Measurements from ENCODE around the gene BATF3.

BATF3 gene

GRCh38 chr1:212699625-212700222 is at the start of gene BATF3:
Gene BATF3 (minus strand): TSS chr1:212699840. CDS start chr1:212699762, 78 bp downstream.
- H3K9me3 ChIP-seq (ENCODE audit: control insufficient read depth, low read length) = no peaks in the 10 kb centered on the region
- H2AFZ ChIP-seq = peak within 1 kb of the TSS; percentile 76
- H3K9ac ChIP-seq = no peak within 1 kb of the TSS
- H3K4me3 ChIP-seq (ENCODE audit: low read depth, low read length) = peak within 1 kb of the TSS; percentile 47
- no peaks in the 10 kb centered on the region for H3K36me3 ChIP-seq (ENCODE audit: control insufficient read depth, insufficient read depth, low read length)
- peak within 1 kb of the TSS; percentile 79 for H3K4me2 ChIP-seq (ENCODE audit: low read length)
- H3K27me3 ChIP-seq (ENCODE audit: control insufficient read depth, insufficient read depth, low read length) = no peaks in the 10 kb centered on the region
- TF ChIP-seq CTCF (IDR thresholded peaks at IDR 0.05) = no peak
- H3K79me2 ChIP-seq = no peaks in the 10 kb centered on the region
- no peaks in the 10 kb centered on the region for H3K4me1 ChIP-seq
- peak within 1 kb of the TSS; percentile 54 for H3K27ac ChIP-seq

- Histone ChIP-seq H3K4me1 (no peaks in the 10 kb centered on the region), H3K4me3 (ENCODE audit: low read depth, low read length) (no peak overlapping the region), H3K9me3 (ENCODE audit: control insufficient read depth, low read length) (no peaks in the 10 kb centered on the region), H3K79me2 (no peaks in the 10 kb centered on the region), H2AFZ (no peak overlapping the region), H3K4me2 (ENCODE audit: low read length) (no peak overlapping the region), H3K27me3 (ENCODE audit: control insufficient read depth, insufficient read depth, low read length) (no peaks in the 10 kb centered on the region), H3K27ac (no peak overlapping the region), H3K36me3 (ENCODE audit: control insufficient read depth, insufficient read depth, low read length) (no peaks in the 10 kb centered on the region), H3K9ac (no peak overlapping the region)
- no peak for TF ChIP-seq CTCF (IDR thresholded peaks at IDR 0.05)
Measured at GRCh38 chr1:212746546-212746945, 46.9 kb upstream of the BATF3 start.

GRCh38 chr1:212745303-212745702 is 45.7 kb upstream of the BATF3 start:
- no peak overlapping the region for H2AFZ ChIP-seq
- no peaks in the 10 kb centered on the region for H3K79me2 ChIP-seq
- no peak overlapping the region for H3K4me3 ChIP-seq (ENCODE audit: low read depth, low read length)
- no peaks in the 10 kb centered on the region for H3K4me1 ChIP-seq
- no peak for TF ChIP-seq CTCF (IDR thresholded peaks at IDR 0.05)
- H3K4me2 ChIP-seq (ENCODE audit: low read length) = no peak overlapping the region
- no peaks in the 10 kb centered on the region for H3K9me3 ChIP-seq (ENCODE audit: control insufficient read depth, low read length)
- no peak overlapping the region for H3K9ac ChIP-seq
- no peaks in the 10 kb centered on the region for H3K27me3 ChIP-seq (ENCODE audit: control insufficient read depth, insufficient read depth, low read length)
- no peaks in the 10 kb centered on the region for H3K36me3 ChIP-seq (ENCODE audit: control insufficient read depth, insufficient read depth, low read length)
- no peak overlapping the region for H3K27ac ChIP-seq

GRCh38 chr1:212743901-212744475 is 44.3 kb upstream of the BATF3 start:
- no peak overlapping the region for H2AFZ ChIP-seq
- H3K9ac ChIP-seq = no peak overlapping the region
- no peak overlapping the region for H3K4me2 ChIP-seq (ENCODE audit: low read length)
- no peaks in the 10 kb centered on the region for H3K27me3 ChIP-seq (ENCODE audit: control insufficient read depth, insufficient read depth, low read length)
- no peak for TF ChIP-seq CTCF (IDR thresholded peaks at IDR 0.05)
- H3K4me3 ChIP-seq (ENCODE audit: low read depth, low read length) = no peak overlapping the region
- H3K79me2 ChIP-seq = no peaks in the 10 kb centered on the region
- no peaks in the 10 kb centered on the region for H3K36me3 ChIP-seq (ENCODE audit: control insufficient read depth, insufficient read depth, low read length)
- no peak overlapping the region for H3K27ac ChIP-seq
- no peaks in the 10 kb centered on the region for H3K4me1 ChIP-seq
- H3K9me3 ChIP-seq (ENCODE audit: control insufficient read depth, low read length) = no peaks in the 10 kb centered on the region

- H3K9me3 ChIP-seq (ENCODE audit: control insufficient read depth, low read length) = no peaks in the 10 kb centered on the region
- no peaks in the 10 kb centered on the region for H3K4me1 ChIP-seq
- TF ChIP-seq CTCF (IDR thresholded peaks at IDR 0.05) = no peak
- H3K27me3 ChIP-seq (ENCODE audit: control insufficient read depth, insufficient read depth, low read length) = no peaks in the 10 kb centered on the region
- no peaks in the 10 kb centered on the region for H3K36me3 ChIP-seq (ENCODE audit: control insufficient read depth, insufficient read depth, low read length)
- no peak overlapping the region for H3K27ac ChIP-seq
- no peaks in the 10 kb centered on the region for H3K79me2 ChIP-seq
- no peak overlapping the region for H3K9ac ChIP-seq
- no peak overlapping the region for H3K4me2 ChIP-seq (ENCODE audit: low read length)
- no peak overlapping the region for H2AFZ ChIP-seq
- H3K4me3 ChIP-seq (ENCODE audit: low read depth, low read length) = no peak overlapping the region
Measured at GRCh38 chr1:212738330-212738729, 38.7 kb upstream of the BATF3 start.

All from parathyroid adenoma (tissue), 2 donors.